GM21526 (cell line): ENCODE results near the gene UNC5A.

Experiments used
- ATAC-seq: cut with Tn5 transposase; IDR thresholded peaks from one replicate; pipeline ENCODE4 v1.9.1; 2021; ENCODE audit warnings: moderate library complexity; ENCODE audit not compliant: unreplicated experiment, low FRiP score

The UNC5A gene

GRCh38 chr5:176889321-176890280 is 79.2 kb downstream of the UNC5A start:
- ATAC-seq: no peak

GRCh38 chr5:176890455-176891330 is 80.3 kb downstream of the UNC5A start:
- ATAC-seq: no peak

GRCh38 chr5:176891331-176891958 is 81.1 kb downstream of the UNC5A start:
- no peak for ATAC-seq

GRCh38 chr5:176892663-176893062 is 82.3 kb downstream of the UNC5A start:
- no peak for ATAC-seq

- ATAC-seq: no peak
These were observed 83.9 kb downstream of the UNC5A start for GRCh38 chr5:176894298-176894697.

- no peak for ATAC-seq
These were observed 85.5 kb downstream of the UNC5A start for GRCh38 chr5:176895831-176896230.

GRCh38 chr5:176897263-176897662 is 86.9 kb downstream of the UNC5A start:
- no peak for ATAC-seq

- ATAC-seq: no peak
These were observed 89.0 kb downstream of the UNC5A start, which contains the start of gene HK3 for GRCh38 chr5:176899296-176899891. Gene HK3 (minus strand): TSS chr5:176899346. CDS start chr5:176896159, 3,187 bp downstream.

GRCh38 chr5:176899946-176900779 is 89.8 kb downstream of the UNC5A start:
- no peak for ATAC-seq

GRCh38 chr5:176900780-176901204 is 90.4 kb downstream of the UNC5A start:
- ATAC-seq: no peak

GRCh38 chr5:176901260-176902101 is 91.1 kb downstream of the UNC5A start:
- ATAC-seq: peak; percentile 60

- ATAC-seq: no peak
These were observed 91.9 kb downstream of the UNC5A start for GRCh38 chr5:176902102-176902814.

- ATAC-seq: no peak
These were observed 92.7 kb downstream of the UNC5A start for GRCh38 chr5:176902911-176903664.

GRCh38 chr5:176904276-176904675 is 93.9 kb downstream of the UNC5A start:
- no peak for ATAC-seq

- no peak for ATAC-seq
These were observed 95.8 kb downstream of the UNC5A start for GRCh38 chr5:176906126-176906525.

- ATAC-seq: no peak
These were observed 96.4 kb downstream of the UNC5A start for GRCh38 chr5:176906796-176907195.

- ATAC-seq: no peak
These were observed 98.5 kb downstream of the UNC5A start for GRCh38 chr5:176908675-176909368.
